Skin of body (tissue), 2 donors: ENCODE results near the gene RAD51B. TPM values are rescaled to one million over a fixed set of nuclear protein-coding genes. Genes with fewer than 3 reads are reported as not detected.

ENCODE experiments used
- DNase-seq: peaks from one replicate; lab custom pipeline; 2025; lab: John Stamatoyannopoulos, UW
- total RNA-seq: library from RNA; depleted of rRNA; stranded (reverse); fragments of >200 nt; gene quantifications from one replicate; pipeline ENCODE4 v1.2.3, GENCODE V29; 2014

Gene RAD51B
- total RNA-seq, 1 donor from 2014 or later: 35.1 TPM

- no peak for DNase-seq
Measured at GRCh38 chr14:68502230-68502629, 682.7 kb downstream of the RAD51B start.

GRCh38 chr14:68503186-68503825, 683.7 kb downstream of the RAD51B start:
- DNase-seq: no peak

GRCh38 chr14:68504861-68505260, 685.3 kb downstream of the RAD51B start:
- no peak for DNase-seq

- peak; percentile 78 for DNase-seq
Measured at GRCh38 chr14:68506021-68506644, 686.6 kb downstream of the RAD51B start.

GRCh38 chr14:68506645-68507419, 687.3 kb downstream of the RAD51B start:
- DNase-seq: no peak

- peak; percentile 53 for DNase-seq
Measured at GRCh38 chr14:68507544-68508081, 688.0 kb downstream of the RAD51B start.

- DNase-seq: no peak
Measured at GRCh38 chr14:68508581-68508980, 689.0 kb downstream of the RAD51B start.

- DNase-seq: no peak
Measured at GRCh38 chr14:68509188-68509983, 689.8 kb downstream of the RAD51B start.

GRCh38 chr14:68510201-68511128, 690.9 kb downstream of the RAD51B start:
- peak; percentile 88 for DNase-seq

GRCh38 chr14:68511129-68512047, 691.8 kb downstream of the RAD51B start:
- peak; percentile 67 for DNase-seq

- DNase-seq: peak; percentile 61
Measured at GRCh38 chr14:68512088-68512487, 692.5 kb downstream of the RAD51B start.

GRCh38 chr14:68513137-68513536, 693.6 kb downstream of the RAD51B start:
- DNase-seq: no peak

GRCh38 chr14:68513838-68514607, 694.4 kb downstream of the RAD51B start:
- DNase-seq: no peak

- DNase-seq: no peak
Measured at GRCh38 chr14:68514608-68515194, 695.1 kb downstream of the RAD51B start.

GRCh38 chr14:68516342-68516741, 696.8 kb downstream of the RAD51B start:
- peak; percentile 55 for DNase-seq

- DNase-seq: peak; percentile 59
Measured at GRCh38 chr14:68518166-68518565, 698.6 kb downstream of the RAD51B start.

- DNase-seq: no peak
Measured at GRCh38 chr14:68518761-68519670, 699.4 kb downstream of the RAD51B start.
